Activated naive CD4-positive, alpha-beta T cell treated with anti-CD3 and anti-CD28 coated beads, Interleukin-2, amount 50 U/mL, for 24 hours (primary cell): Measurements from ENCODE around the gene ACAD8.
A peak's percentile ranks its signal among the peaks of the same experiment; 100 is the strongest.
"Not testable (repeated sequence)": the region's sequence is repeated elsewhere in the genome, so short reads cannot be mapped to it uniquely, and the experiment has no call there.

Experiments
- H3K27ac Mint-ChIP-seq: one replicate; pipeline ENCODE4 v1.8.0; 2021; ENCODE audit warnings: mild to moderate bottlenecking, mixed read lengths
- H3K27me3 Mint-ChIP-seq: one replicate; pipeline ENCODE4 v1.8.0; 2021; ENCODE audit warnings: mixed read lengths
- H3K36me3 Mint-ChIP-seq: one replicate; pipeline ENCODE4 v1.8.0; 2021; ENCODE audit warnings: mixed read lengths
- H3K4me1 Mint-ChIP-seq: one replicate; pipeline ENCODE4 v1.8.0; 2021; ENCODE audit warnings: mixed read lengths
- H3K4me3 Mint-ChIP-seq: one replicate; pipeline ENCODE4 v1.8.0; 2021; ENCODE audit warnings: mild to moderate bottlenecking, mixed read lengths
- H3K9me3 Mint-ChIP-seq: one replicate; pipeline ENCODE4 v1.8.0; 2021; ENCODE audit warnings: mixed read lengths

Gene ACAD8

DNA sequence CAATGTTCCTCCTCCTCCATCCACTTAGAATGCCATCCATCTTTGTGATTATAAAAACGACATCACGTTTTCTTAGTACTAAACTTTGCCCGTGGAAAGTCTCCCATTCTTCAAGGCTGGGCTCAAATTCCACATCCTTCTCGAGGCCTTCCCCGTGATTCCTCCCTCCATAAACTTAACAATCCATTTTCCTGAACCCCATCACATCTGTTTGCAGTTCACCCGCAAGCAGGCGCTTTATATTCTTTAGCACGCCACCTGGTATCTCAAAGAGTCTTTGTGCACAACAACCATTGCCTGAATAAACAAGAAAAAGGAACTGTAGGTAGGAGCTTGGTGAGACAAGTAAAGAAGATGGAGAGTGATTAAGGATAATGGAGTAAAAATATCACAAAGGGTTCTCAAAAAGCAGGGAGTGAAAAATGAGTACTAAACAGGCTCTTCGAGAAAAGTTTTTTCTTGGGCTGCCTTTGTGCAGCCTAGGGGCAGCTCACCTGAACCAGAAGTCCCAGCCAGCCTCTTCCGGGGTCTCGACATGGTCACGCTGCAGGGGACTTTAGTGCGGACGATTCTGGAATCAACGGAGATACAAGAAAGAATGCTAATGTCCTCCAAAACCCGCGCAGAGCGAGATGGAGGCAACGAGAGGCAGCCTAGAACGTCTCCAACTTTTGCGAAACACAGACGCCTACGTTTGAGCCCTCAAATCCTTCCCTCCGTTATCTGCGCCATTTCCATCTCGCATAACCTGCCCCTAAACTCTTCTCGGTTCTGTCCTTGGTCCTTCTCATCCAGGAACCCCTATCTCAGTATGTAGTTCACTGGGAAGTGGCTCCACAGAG is 801 bp upstream of the ACAD8 start:
- Mint-ChIP-seq H3K27me3 (no peaks in the 10 kb centered on the region), H3K4me3 (peak overlapping the region; percentile 98), H3K4me1 (peaks cover 34% of the 10 kb centered on the region), H3K27ac (peak overlapping the region; percentile 93), H3K9me3 (no peaks in the 10 kb centered on the region), H3K36me3 (no peaks in the 10 kb centered on the region)

DNA sequence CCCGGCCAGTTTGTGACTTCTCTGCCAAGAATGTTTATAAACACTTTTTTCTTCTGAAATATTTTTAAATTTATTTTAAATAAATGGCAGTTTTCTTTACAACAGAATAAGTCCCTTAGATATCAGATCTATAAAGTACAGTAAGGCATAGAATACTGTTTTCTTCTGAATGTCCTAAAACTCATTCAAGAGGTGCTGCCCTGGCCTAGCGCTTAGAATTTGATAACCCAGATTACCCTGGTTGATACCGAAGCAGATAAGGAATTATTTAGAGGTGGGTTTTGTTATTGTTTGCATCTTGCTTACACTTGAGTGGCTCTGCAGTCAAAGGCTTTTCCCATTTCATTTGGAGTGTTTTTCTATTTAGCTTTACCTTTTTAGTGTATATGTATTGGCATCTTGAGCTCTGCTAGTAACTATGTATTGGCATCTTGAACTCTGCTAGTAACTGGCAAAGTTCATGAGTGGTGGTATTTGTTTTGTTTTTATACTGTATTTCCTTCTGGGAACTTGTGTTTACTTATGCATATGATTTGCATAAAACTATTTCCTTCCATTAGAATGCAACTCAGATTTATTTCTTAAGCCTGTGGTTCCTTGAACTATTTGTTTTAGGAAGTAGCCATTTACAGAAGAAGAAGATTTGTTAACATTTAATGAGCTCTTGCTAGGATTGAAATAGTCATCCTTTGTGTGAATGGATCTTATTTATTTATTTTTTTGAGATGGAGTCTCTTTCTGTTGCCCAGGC is 1.2 kb downstream of the ACAD8 start:
- Mint-ChIP-seq H3K4me1 (peaks cover 34% of the 10 kb centered on the region), H3K9me3 (no peaks in the 10 kb centered on the region), H3K27ac (peak overlapping the region; percentile 88), H3K27me3 (no peaks in the 10 kb centered on the region), H3K4me3 (peak overlapping the region; percentile 98), H3K36me3 (no peaks in the 10 kb centered on the region)

- not testable (repeated sequence) for H3K27me3 Mint-ChIP-seq, H3K36me3 Mint-ChIP-seq, H3K9me3 Mint-ChIP-seq, H3K27ac Mint-ChIP-seq
- peaks cover 34% of the 10 kb centered on the region for H3K4me1 Mint-ChIP-seq
- H3K4me3 Mint-ChIP-seq = peak overlapping the region; percentile 98
Measured at GRCh38 chr11:134255184-134255561, 1.8 kb downstream of the ACAD8 start.

DNA sequence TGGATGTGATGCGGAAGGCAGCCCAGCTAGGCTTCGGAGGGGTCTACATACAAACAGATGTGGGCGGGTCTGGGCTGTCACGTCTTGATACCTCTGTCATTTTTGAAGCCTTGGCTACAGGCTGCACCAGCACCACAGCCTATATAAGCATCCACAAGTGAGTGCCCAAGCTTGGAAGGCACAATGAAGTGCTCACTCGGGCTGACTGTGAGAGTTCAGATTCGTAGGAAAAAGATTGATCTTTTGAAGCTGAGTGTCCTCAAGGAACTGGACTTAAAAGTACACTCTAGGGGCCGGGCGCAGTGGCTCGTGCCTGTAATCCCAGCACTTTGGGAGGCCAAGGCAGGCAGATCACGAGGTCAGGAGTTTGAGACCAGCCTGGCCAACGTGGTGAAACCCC is 3.7 kb downstream of the ACAD8 start:
- no peak overlapping the region for H3K27ac Mint-ChIP-seq
- H3K4me1 Mint-ChIP-seq = peaks cover 24% of the 10 kb centered on the region
- H3K27me3 Mint-ChIP-seq = no peaks in the 10 kb centered on the region
- no peaks in the 10 kb centered on the region for H3K36me3 Mint-ChIP-seq
- no peaks in the 10 kb centered on the region for H3K9me3 Mint-ChIP-seq
- no peak overlapping the region for H3K4me3 Mint-ChIP-seq

DNA sequence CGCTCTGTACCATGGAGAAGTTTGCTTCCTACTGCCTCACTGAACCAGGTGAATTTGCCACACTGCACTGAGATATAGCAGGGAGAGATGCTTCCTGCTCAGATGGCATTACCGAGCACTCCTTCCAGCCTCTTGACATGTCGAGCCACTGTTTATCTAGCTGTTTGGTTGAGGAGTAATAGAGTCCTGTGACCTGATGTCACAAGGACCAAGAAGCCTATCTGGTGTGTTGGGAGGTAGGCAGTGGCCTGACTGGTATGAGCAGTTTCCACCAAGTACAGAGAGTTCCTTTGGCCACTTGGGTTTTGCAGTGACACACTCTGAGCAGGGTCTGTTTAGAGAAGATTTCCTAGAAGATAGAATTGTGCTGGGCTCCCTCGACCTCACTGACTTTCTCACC is 5.2 kb downstream of the ACAD8 start:
- Mint-ChIP-seq H3K27me3 (no peaks in the 10 kb centered on the region), H3K4me1 (peaks cover 13% of the 10 kb centered on the region), H3K9me3 (no peaks in the 10 kb centered on the region), H3K4me3 (no peak overlapping the region), H3K36me3 (peaks cover under 1% of the 10 kb centered on the region), H3K27ac (peak overlapping the region; percentile 44)

GRCh38 chr11:134260503-134260902 is 7.1 kb downstream of the ACAD8 start:
- Mint-ChIP-seq H3K27me3 (no peaks in the 10 kb centered on the region), H3K4me1 (no peaks in the 10 kb centered on the region), H3K36me3 (peaks cover 2% of the 10 kb centered on the region), H3K27ac (no peak overlapping the region), H3K9me3 (no peaks in the 10 kb centered on the region), H3K4me3 (no peak overlapping the region)

DNA sequence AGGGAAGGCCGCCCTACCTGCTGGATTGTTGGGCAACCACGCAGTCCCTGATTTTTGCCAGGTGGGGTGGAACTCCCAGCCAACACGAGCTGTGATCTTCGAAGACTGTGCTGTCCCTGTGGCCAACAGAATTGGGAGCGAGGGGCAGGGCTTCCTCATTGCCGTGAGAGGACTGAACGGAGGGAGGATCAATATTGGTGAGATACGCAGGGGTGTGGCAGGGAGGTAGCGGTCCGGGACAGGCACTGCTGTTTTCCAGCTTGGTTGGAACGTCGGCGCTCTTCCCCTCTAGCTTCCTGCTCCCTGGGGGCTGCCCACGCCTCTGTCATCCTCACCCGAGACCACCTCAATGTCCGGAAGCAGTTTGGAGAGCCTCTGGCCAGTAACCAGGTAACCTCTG is 7.6 kb downstream of the ACAD8 start:
- no peak overlapping the region for H3K27ac Mint-ChIP-seq
- H3K36me3 Mint-ChIP-seq = peaks cover 2% of the 10 kb centered on the region
- no peaks in the 10 kb centered on the region for H3K27me3 Mint-ChIP-seq

DNA sequence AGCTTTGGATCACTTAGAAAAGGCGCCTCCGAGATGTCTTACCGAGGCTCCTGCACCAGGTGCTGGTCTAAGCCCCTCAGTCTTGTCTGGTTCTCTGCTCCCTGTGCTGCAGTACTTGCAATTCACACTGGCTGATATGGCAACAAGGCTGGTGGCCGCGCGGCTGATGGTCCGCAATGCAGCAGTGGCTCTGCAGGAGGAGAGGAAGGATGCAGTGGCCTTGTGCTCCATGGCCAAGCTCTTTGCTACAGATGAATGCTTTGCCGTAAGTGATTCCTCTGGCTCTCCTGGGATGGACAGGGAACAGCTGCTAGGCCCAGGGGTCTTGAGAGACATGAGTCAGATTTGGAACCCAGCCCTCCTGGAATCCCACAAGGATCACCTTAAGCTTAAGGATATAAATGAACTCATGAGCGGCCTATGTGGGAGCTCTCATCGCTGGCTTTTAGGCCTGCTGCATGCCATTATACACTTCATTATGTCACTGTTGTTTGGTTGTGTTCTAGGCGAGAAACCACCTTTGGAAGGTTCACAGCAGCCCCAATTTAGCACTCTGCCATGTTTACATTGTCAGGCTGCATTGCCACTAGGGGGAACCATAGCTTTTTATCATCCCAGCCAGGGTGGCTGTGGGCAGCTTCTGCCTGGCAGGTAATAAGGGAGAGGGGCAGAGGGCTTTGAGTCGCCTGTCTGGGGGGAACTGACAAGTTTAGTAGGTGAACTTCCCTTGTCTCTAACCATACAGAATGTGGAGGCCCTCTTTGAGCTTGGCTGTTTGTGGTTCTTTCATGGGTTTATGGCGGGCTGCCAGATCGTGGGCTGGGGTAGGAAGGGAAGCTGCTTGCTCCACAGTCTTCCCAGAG is 8.5 kb downstream of the ACAD8 start:
- Mint-ChIP-seq H3K36me3 (peaks cover 2% of the 10 kb centered on the region), H3K9me3 (no peaks in the 10 kb centered on the region), H3K27me3 (no peaks in the 10 kb centered on the region), H3K4me1 (no peaks in the 10 kb centered on the region), H3K4me3 (no peak overlapping the region), H3K27ac (no peak overlapping the region)

More for the DNA sequence above, 7.6 kb downstream of the ACAD8 start:
- Mint-ChIP-seq H3K4me1 (no peaks in the 10 kb centered on the region), H3K9me3 (no peaks in the 10 kb centered on the region), H3K4me3 (no peak overlapping the region)

- Mint-ChIP-seq H3K27me3 (no peaks in the 10 kb centered on the region), H3K27ac (no peak overlapping the region), H3K4me3 (no peak overlapping the region), H3K4me1 (peaks cover 6% of the 10 kb centered on the region), H3K36me3 (peaks cover 2% of the 10 kb centered on the region), H3K9me3 (no peaks in the 10 kb centered on the region)
Measured at GRCh38 chr11:134264966-134265764, 11.8 kb downstream of the ACAD8 start.

DNA sequence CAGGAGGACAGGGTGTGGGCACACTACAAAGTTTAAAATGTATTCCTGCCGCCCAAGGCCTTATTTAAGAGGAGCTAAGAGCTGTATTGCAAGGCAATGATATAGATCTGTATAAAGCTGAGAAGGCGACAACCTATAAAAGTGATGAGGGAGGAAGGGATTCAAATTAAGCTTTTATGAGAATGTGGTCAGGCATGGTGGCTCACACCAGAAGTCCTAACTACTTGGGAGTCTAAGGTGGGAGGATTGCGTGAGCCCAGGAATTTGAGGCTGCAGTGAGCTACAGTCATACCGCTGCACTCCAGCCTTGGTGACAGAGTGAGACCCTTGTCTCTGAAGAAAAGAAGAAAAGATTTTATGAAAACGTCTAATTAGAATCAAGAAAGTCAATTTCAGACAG is 13.1 kb downstream of the ACAD8 start:
- H3K4me1 Mint-ChIP-seq = peaks cover 19% of the 10 kb centered on the region

GRCh38 chr11:134266841-134267251 is 13.5 kb downstream of the ACAD8 start:
- no peak overlapping the region for H3K4me3 Mint-ChIP-seq
- peaks cover 2% of the 10 kb centered on the region for H3K36me3 Mint-ChIP-seq
- no peaks in the 10 kb centered on the region for H3K27me3 Mint-ChIP-seq
- no peaks in the 10 kb centered on the region for H3K9me3 Mint-ChIP-seq
- H3K4me1 Mint-ChIP-seq = peaks cover 22% of the 10 kb centered on the region
- H3K27ac Mint-ChIP-seq = no peak overlapping the region

More for the DNA sequence above, 13.1 kb downstream of the ACAD8 start:
- H3K36me3 Mint-ChIP-seq = peaks cover 2% of the 10 kb centered on the region
- no peak overlapping the region for H3K4me3 Mint-ChIP-seq
- no peak overlapping the region for H3K27ac Mint-ChIP-seq
- no peaks in the 10 kb centered on the region for H3K9me3 Mint-ChIP-seq
- H3K27me3 Mint-ChIP-seq = no peaks in the 10 kb centered on the region

- Mint-ChIP-seq H3K9me3 (no peaks in the 10 kb centered on the region), H3K36me3 (peaks cover 2% of the 10 kb centered on the region), H3K27ac (no peak overlapping the region), H3K4me1 (peaks cover 25% of the 10 kb centered on the region), H3K4me3 (no peak overlapping the region), H3K27me3 (no peaks in the 10 kb centered on the region)
Measured at GRCh38 chr11:134267461-134267860, 14.1 kb downstream of the ACAD8 start.

- Mint-ChIP-seq H3K27me3 (no peaks in the 10 kb centered on the region), H3K36me3 (peaks cover 2% of the 10 kb centered on the region), H3K4me1 (peaks cover 30% of the 10 kb centered on the region), H3K9me3 (no peaks in the 10 kb centered on the region), H3K4me3 (no peak overlapping the region), H3K27ac (peak overlapping the region; percentile 6)
Measured at GRCh38 chr11:134267966-134268365, 14.6 kb downstream of the ACAD8 start.

GRCh38 chr11:134270250-134270714 is 16.9 kb downstream of the ACAD8 start:
- Mint-ChIP-seq H3K27me3 (no peaks in the 10 kb centered on the region), H3K36me3 (no peaks in the 10 kb centered on the region), H3K4me1 (peaks cover 52% of the 10 kb centered on the region), H3K9me3 (no peaks in the 10 kb centered on the region), H3K27ac (no peak overlapping the region), H3K4me3 (no peak overlapping the region)

DNA sequence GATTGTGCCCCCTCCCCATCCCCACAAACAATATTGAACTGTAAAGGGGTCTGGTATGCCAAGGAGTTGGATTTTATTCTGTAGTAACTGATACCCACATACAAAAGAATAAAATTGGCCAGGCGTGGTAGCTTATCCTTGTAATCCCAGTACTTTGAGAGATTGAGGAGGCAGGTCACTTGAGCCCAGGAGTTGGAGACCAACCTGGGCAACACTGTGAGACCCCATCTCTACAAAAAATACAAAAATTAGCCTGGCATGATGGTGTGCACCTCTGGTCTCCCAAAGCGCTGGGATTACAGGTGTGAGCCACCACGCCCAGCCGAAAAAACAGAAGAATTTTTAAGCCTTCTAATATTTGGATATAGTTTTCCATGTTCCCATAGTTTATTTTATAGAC is 18.6 kb downstream of the ACAD8 start:
- Mint-ChIP-seq H3K4me1 (peaks cover 56% of the 10 kb centered on the region), H3K4me3 (no peak overlapping the region), H3K27me3 (no peaks in the 10 kb centered on the region), H3K27ac (no peak overlapping the region), H3K9me3 (no peaks in the 10 kb centered on the region), H3K36me3 (no peaks in the 10 kb centered on the region)
